ENCODE results near the gene CCDC184. TPM values are rescaled to one million over a fixed set of nuclear protein-coding genes. Genes with fewer than 3 reads are reported as not detected.
"Not testable (repeated sequence)": the region's sequence is repeated elsewhere in the genome, so short reads cannot be mapped to it uniquely, and the experiment has no call there.

Gene CCDC184
- total RNA-seq, 1 donor from 2014 or later: 0.12 TPM

- H3K4me3 ChIP-seq (ENCODE audit: low read depth, low read length): no peak overlapping the region
- no peak for TF ChIP-seq CTCF (conservative IDR thresholded peaks at IDR 0.05; ENCODE audit: low read depth, low read length)
- no peak for DNase-seq (ENCODE audit: low read depth)
Measured at GRCh38 chr12:48201516-48201915, 18.1 kb downstream of the CCDC184 start.

- no peak overlapping the region for H3K4me3 ChIP-seq (ENCODE audit: low read depth, low read length)
- TF ChIP-seq CTCF (conservative IDR thresholded peaks at IDR 0.05; ENCODE audit: low read depth, low read length): no peak
- DNase-seq (ENCODE audit: low read depth): no peak
Measured at GRCh38 chr12:48202766-48203165, 19.3 kb downstream of the CCDC184 start.

GRCh38 chr12:48203192-48203591 is 19.7 kb downstream of the CCDC184 start, which contains the start of gene OR10AD1:
Gene OR10AD1 (minus strand): TSS chr12:48203292. CDS start chr12:48203292, 0 bp downstream.
- TF ChIP-seq CTCF (conservative IDR thresholded peaks at IDR 0.05; ENCODE audit: low read depth, low read length): no peak
- no peak within 1 kb of the TSS for H3K4me3 ChIP-seq (ENCODE audit: low read depth, low read length)
- DNase-seq (ENCODE audit: low read depth): no peak

- not testable (repeated sequence) for DNase-seq (ENCODE audit: low read depth); H3K4me3 ChIP-seq (ENCODE audit: low read depth, low read length)
Measured at GRCh38 chr12:48209495-48209894, 26.1 kb downstream of the CCDC184 start.

GRCh38 chr12:48216785-48217184 is 33.3 kb downstream of the CCDC184 start:
- no peak overlapping the region for H3K4me3 ChIP-seq (ENCODE audit: low read depth, low read length)
- TF ChIP-seq CTCF (conservative IDR thresholded peaks at IDR 0.05; ENCODE audit: low read depth, low read length): no peak
- DNase-seq (ENCODE audit: low read depth): no peak

- no peak for TF ChIP-seq CTCF (conservative IDR thresholded peaks at IDR 0.05; ENCODE audit: low read depth, low read length)
- H3K4me3 ChIP-seq (ENCODE audit: low read depth, low read length): no peak overlapping the region
- DNase-seq (ENCODE audit: low read depth): no peak
Measured at GRCh38 chr12:48219631-48220030, 36.2 kb downstream of the CCDC184 start.

- no peak for DNase-seq (ENCODE audit: low read depth)
- H3K4me3 ChIP-seq (ENCODE audit: low read depth, low read length): no peak overlapping the region
- no peak for TF ChIP-seq CTCF (conservative IDR thresholded peaks at IDR 0.05; ENCODE audit: low read depth, low read length)
Measured at GRCh38 chr12:48220701-48221100, 37.3 kb downstream of the CCDC184 start.

Measured in epithelial cell of proximal tubule (primary cell).